ENCODE measurements around the gene RASSF8. TPM values are rescaled to one million over a fixed set of nuclear protein-coding genes. Genes with fewer than 3 reads are reported as not detected.

The RASSF8 gene
- total RNA-seq, 1 donor from 2014 or later, result 35.3 TPM

GRCh38 chr12:26007566-26007965 is 49.1 kb downstream of the RASSF8 start:
- no peaks in the 10 kb centered on the region for H3K27me3 ChIP-seq (ENCODE audit: control insufficient read depth, insufficient read depth, low read length)

GRCh38 chr12:26009593-26009992 is 51.1 kb downstream of the RASSF8 start:
- TF ChIP-seq CTCF (IDR thresholded peaks at IDR 0.05; ENCODE audit: insufficient read depth, low read length, poor library complexity, severe bottlenecking), result no peak
- DNase-seq (ENCODE audit: low read depth), result no peak

More at GRCh38 chr12:26007566-26007965, 49.1 kb downstream of the RASSF8 start:
- H3K36me3 ChIP-seq (ENCODE audit: control insufficient read depth, insufficient read depth, low read length), result no peaks in the 10 kb centered on the region
- no peak for TF ChIP-seq CTCF (IDR thresholded peaks at IDR 0.05; ENCODE audit: insufficient read depth, low read length, poor library complexity, severe bottlenecking)
- no peak overlapping the region for H3K4me3 ChIP-seq (ENCODE audit: low read depth, low read length)
- DNase-seq (ENCODE audit: low read depth), result no peak

GRCh38 chr12:26010293-26010821 is 51.9 kb downstream of the RASSF8 start:
- H3K27me3 ChIP-seq (ENCODE audit: control insufficient read depth, insufficient read depth, low read length), result no peaks in the 10 kb centered on the region
- no peak for DNase-seq (ENCODE audit: low read depth)
- H3K36me3 ChIP-seq (ENCODE audit: control insufficient read depth, insufficient read depth, low read length), result no peaks in the 10 kb centered on the region
- no peak for TF ChIP-seq CTCF (IDR thresholded peaks at IDR 0.05; ENCODE audit: insufficient read depth, low read length, poor library complexity, severe bottlenecking)
- no peak overlapping the region for H3K4me3 ChIP-seq (ENCODE audit: low read depth, low read length)

More at GRCh38 chr12:26009593-26009992, 51.1 kb downstream of the RASSF8 start:
- Histone ChIP-seq H3K36me3 (ENCODE audit: control insufficient read depth, insufficient read depth, low read length) (no peaks in the 10 kb centered on the region), H3K4me3 (ENCODE audit: low read depth, low read length) (no peak overlapping the region), H3K27me3 (ENCODE audit: control insufficient read depth, insufficient read depth, low read length) (no peaks in the 10 kb centered on the region)

GRCh38 chr12:26011099-26011498 is 52.6 kb downstream of the RASSF8 start:
- H3K27me3 ChIP-seq (ENCODE audit: control insufficient read depth, insufficient read depth, low read length), result no peaks in the 10 kb centered on the region
- no peak overlapping the region for H3K4me3 ChIP-seq (ENCODE audit: low read depth, low read length)
- H3K36me3 ChIP-seq (ENCODE audit: control insufficient read depth, insufficient read depth, low read length), result no peaks in the 10 kb centered on the region
- no peak for DNase-seq (ENCODE audit: low read depth)
- no peak for TF ChIP-seq CTCF (IDR thresholded peaks at IDR 0.05; ENCODE audit: insufficient read depth, low read length, poor library complexity, severe bottlenecking)

- no peak for DNase-seq (ENCODE audit: low read depth)
- Histone ChIP-seq H3K36me3 (ENCODE audit: control insufficient read depth, insufficient read depth, low read length) (no peaks in the 10 kb centered on the region), H3K27me3 (ENCODE audit: control insufficient read depth, insufficient read depth, low read length) (no peaks in the 10 kb centered on the region), H3K4me3 (ENCODE audit: low read depth, low read length) (no peak overlapping the region)
- TF ChIP-seq CTCF (IDR thresholded peaks at IDR 0.05; ENCODE audit: insufficient read depth, low read length, poor library complexity, severe bottlenecking), result no peak
These were observed 55.6 kb downstream of the RASSF8 start for GRCh38 chr12:26014085-26014484.

GRCh38 chr12:26016516-26016915 is 58.0 kb downstream of the RASSF8 start:
- no peak for TF ChIP-seq CTCF (IDR thresholded peaks at IDR 0.05; ENCODE audit: insufficient read depth, low read length, poor library complexity, severe bottlenecking)
- no peak for DNase-seq (ENCODE audit: low read depth)
- H3K36me3 ChIP-seq (ENCODE audit: control insufficient read depth, insufficient read depth, low read length), result no peaks in the 10 kb centered on the region
- H3K27me3 ChIP-seq (ENCODE audit: control insufficient read depth, insufficient read depth, low read length), result no peaks in the 10 kb centered on the region
- no peak overlapping the region for H3K4me3 ChIP-seq (ENCODE audit: low read depth, low read length)
